K562 (cell line): ENCODE results near the gene ZNF350. TPM values are rescaled to one million over a fixed set of nuclear protein-coding genes. Genes with fewer than 3 reads are reported as not detected.

Experiments
- ADNP ChIP-seq: fragments of 200-800 bp; sonication (Bioruptor generic); IDR thresholded peaks from 2 replicates; pipeline ENCODE4 v1.6.1; 2016; ENCODE audit warnings: missing genetic modification characterization, missing compliant biosample characterization
- CREB1 ChIP-seq, 2 experiments: sonication (generic) in 1 of 2; formaldehyde crosslinking in 1 of 2; IDR thresholded peaks; 2 replicates each; pipeline versions ENCODE4 v1.6.1 to v1.8.0; 2012 to 2022; ENCODE audit warnings: inconsistent platforms in 1 of 2, mild to moderate bottlenecking in 1 of 2, missing genetic modification reagents in 1 of 2, moderate library complexity in 1 of 2
- EHMT2 ChIP-seq: fragments of 450-650 bp; IDR thresholded peaks from 2 replicates; pipeline ENCODE4 v1.6.1; 2018; ENCODE audit warnings: antibody characterized with exemption
- ELF4 ChIP-seq: fragments of 450-650 bp; formaldehyde crosslinking; IDR thresholded peaks from 2 replicates; pipeline ENCODE4 v1.4.0; 2022; ENCODE audit warnings: missing genetic modification characterization
- FOXK2 ChIP-seq, 2 experiments: fragments of 450-650 bp; IDR thresholded peaks in 1 of 2; conservative IDR thresholded peaks in 1 of 2; 2 replicates each; pipeline ENCODE4 v1.6.1; 2016; ENCODE audit warnings: low read depth in 2 of 2, mild to moderate bottlenecking in 1 of 2
- KLF1 ChIP-seq: fragments of 450-650 bp; IDR thresholded peaks from 2 replicates; pipeline ENCODE4 v1.6.1; 2016; ENCODE audit warnings: missing genetic modification characterization, missing compliant biosample characterization
- MCM7 ChIP-seq, 2 experiments: fragments of 450-650 bp; IDR thresholded peaks; 2 replicates each; pipeline ENCODE4 v1.6.1; 2016 to 2018
- POLR3G ChIP-seq: IDR thresholded peaks from 2 replicates; pipeline ENCODE4 v1.6.1; 2011; ENCODE audit not compliant: insufficient read length, insufficient replicate concordance; ENCODE audit errors: extremely low read depth
- SNRNP70 ChIP-seq: fragments of 200-400 bp; formaldehyde crosslinking; optimal IDR thresholded peaks from 2 replicates; pipeline ENCODE3; 2017; ENCODE audit warnings: low read depth, low read length
- TCF3 ChIP-seq: sonication (generic); formaldehyde crosslinking; IDR thresholded peaks from 2 replicates; pipeline ENCODE4 v1.4.0; 2020; ENCODE audit warnings: mild to moderate bottlenecking, missing genetic modification reagents
- TRIM25 ChIP-seq: fragments of 450-650 bp; IDR thresholded peaks from 2 replicates; pipeline ENCODE4 v1.7.0; 2016; ENCODE audit warnings: borderline replicate concordance
- ZBTB1 ChIP-seq: sonication (generic); formaldehyde crosslinking; IDR thresholded peaks from 2 replicates; pipeline ENCODE4 v1.8.1; 2023; ENCODE audit warnings: missing genetic modification reagents, low read depth, mild to moderate bottlenecking, borderline replicate concordance
- ZBTB26 ChIP-seq: fragments of 450-650 bp; formaldehyde crosslinking; IDR thresholded peaks from 2 replicates; pipeline ENCODE4 v1.4.0; 2022; ENCODE audit warnings: missing genetic modification characterization
- ZNF707 ChIP-seq: fragments of 250-450 bp; sonication (Bioruptor Pico); conservative IDR thresholded peaks from 2 replicates; pipeline ENCODE4 v1.8.0; 2022; ENCODE audit warnings: inconsistent platforms, mild to moderate bottlenecking, moderate library complexity
- ZSCAN32 ChIP-seq: fragments of 450-650 bp; formaldehyde crosslinking; IDR thresholded peaks from 2 replicates; pipeline ENCODE4 v1.4.0; 2020; ENCODE audit warnings: mild to moderate bottlenecking, moderate library complexity
- polyA plus RNA-seq, 8 experiments: library from polyadenylated mRNA; depleted of rRNA in 4 of 8; stranded (reverse) in 5 of 8; unstranded in 3 of 8; fragments of >200 nt; fragmentation: Nextera tagmentation in 2 of 8; fragmentation: Illumina TruSeq in 1 of 8; extraction: Ambion mirVana in 2 of 8; extraction: Trizol in 1 of 8; gene quantifications; 2 replicates each; pipeline versions ENCODE4 v1.2.1 to v1.2.3, GENCODE V29; 2011 to 2014; ENCODE audit warnings: inconsistent platforms in 1 of 8, missing spikeins in 1 of 8
- total RNA-seq, 7 experiments: library from RNA; depleted of rRNA in 6 of 7; stranded (reverse); fragments of >200 nt in 6 of 7; fragmentation: Illumina TruSeq in 2 of 7; extraction: Trizol in 2 of 7; gene quantifications; 2 replicates each; pipeline versions ENCODE4 v1.2.1 to v1.2.3, GENCODE V29; 2011 to 2021; ENCODE audit warnings: low replicate concordance in 1 of 7
- TF ChIP-seq, protein P1 (sequence below): fragments of 250-450 bp; sonication (Bioruptor Pico); IDR thresholded peaks from 2 replicates; pipeline ENCODE4 v1.9.0; 2021; ENCODE audit warnings: mild to moderate bottlenecking

The ZNF350 gene
- total and polyA plus RNA-seq, 9 of the 15 experiments (the other 6 are each of a cell fraction or from before 2014, with no cell fraction given) = 1.7 to 4.8 (median 2.9) TPM

- TF ChIP-seq POLR3G = no peak
- no peak for TF ChIP-seq ZBTB1 (CRISPR knock-in tag)
- no peak; the same call in 1 of the 2 replicates for TF ChIP-seq TCF3
- no peak for TF ChIP-seq ADNP
- no peak for TF ChIP-seq EHMT2
- TF ChIP-seq KLF1 (tag) = 0 out of 2 replicates have a peak, but pooled peaks have one; percentile 40
- TF ChIP-seq, protein P1, sequence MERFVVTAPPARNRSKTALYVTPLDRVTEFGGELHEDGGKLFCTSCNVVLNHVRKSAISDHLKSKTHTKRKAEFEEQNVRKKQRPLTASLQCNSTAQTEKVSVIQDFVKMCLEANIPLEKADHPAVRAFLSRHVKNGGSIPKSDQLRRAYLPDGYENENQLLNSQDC (CRISPR knock-in tag) = no peak
- TF ChIP-seq MCM7 (IDR thresholded peaks at IDR 0.05) = no peak
- peak; percentile 98 for TF ChIP-seq CREB1 (IDR thresholded peaks at IDR 0.05)
- peak; percentile 99 for TF ChIP-seq CREB1 (CRISPR knock-in tag; IDR thresholded peaks at IDR 0.05)
- TF ChIP-seq TRIM25 = no peak
- no peak for TF ChIP-seq ZBTB26 (CRISPR knock-in tag)
- no peak for TF ChIP-seq ZSCAN32 (CRISPR knock-in tag)
- TF ChIP-seq SNRNP70 = no peak
- TF ChIP-seq FOXK2 (conservative IDR thresholded peaks at IDR 0.05 in 1 of 2, IDR thresholded peaks at IDR 0.05 in 1 of 2; ENCODE audit: low read depth in 2 of 2) = peak; percentile 47 to 55; a peak in 1 of 4 replicates
- no peak for TF ChIP-seq ZNF707 (CRISPR knock-in tag)
- no peak for TF ChIP-seq ELF4 (CRISPR knock-in tag)
Measured at GRCh38 chr19:52028027-52028779, 41.6 kb upstream of the ZNF350 start, which contains the start of gene ZNF614 (continued).
